ENCODE measurements around the gene MYO19. TPM values are rescaled to one million over a fixed set of nuclear protein-coding genes. Genes with fewer than 3 reads are reported as not detected.

Gene MYO19, protein sequence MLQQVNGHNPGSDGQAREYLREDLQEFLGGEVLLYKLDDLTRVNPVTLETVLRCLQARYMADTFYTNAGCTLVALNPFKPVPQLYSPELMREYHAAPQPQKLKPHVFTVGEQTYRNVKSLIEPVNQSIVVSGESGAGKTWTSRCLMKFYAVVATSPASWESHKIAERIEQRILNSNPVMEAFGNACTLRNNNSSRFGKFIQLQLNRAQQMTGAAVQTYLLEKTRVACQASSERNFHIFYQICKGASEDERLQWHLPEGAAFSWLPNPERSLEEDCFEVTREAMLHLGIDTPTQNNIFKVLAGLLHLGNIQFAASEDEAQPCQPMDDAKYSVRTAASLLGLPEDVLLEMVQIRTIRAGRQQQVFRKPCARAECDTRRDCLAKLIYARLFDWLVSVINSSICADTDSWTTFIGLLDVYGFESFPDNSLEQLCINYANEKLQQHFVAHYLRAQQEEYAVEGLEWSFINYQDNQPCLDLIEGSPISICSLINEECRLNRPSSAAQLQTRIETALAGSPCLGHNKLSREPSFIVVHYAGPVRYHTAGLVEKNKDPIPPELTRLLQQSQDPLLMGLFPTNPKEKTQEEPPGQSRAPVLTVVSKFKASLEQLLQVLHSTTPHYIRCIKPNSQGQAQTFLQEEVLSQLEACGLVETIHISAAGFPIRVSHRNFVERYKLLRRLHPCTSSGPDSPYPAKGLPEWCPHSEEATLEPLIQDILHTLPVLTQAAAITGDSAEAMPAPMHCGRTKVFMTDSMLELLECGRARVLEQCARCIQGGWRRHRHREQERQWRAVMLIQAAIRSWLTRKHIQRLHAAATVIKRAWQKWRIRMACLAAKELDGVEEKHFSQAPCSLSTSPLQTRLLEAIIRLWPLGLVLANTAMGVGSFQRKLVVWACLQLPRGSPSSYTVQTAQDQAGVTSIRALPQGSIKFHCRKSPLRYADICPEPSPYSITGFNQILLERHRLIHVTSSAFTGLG
- 40.7 TPM for total RNA-seq

GRCh38 chr17:36534840-36535668 lies at the start of gene MYO19, which contains the start of gene PIGW:
Gene MYO19 (minus strand): TSS chr17:36534868. CDS start chr17:36532538, 2,330 bp downstream.
Gene PIGW (plus strand): TSS chr17:36534987. CDS start chr17:36537102, 2,115 bp downstream.
- Histone ChIP-seq H3K27ac (peak within 1 kb of the TSS; percentile 88 to 99), H3K9me3 (no peaks in the 10 kb centered on the region), H3K4me1 (no peaks in the 10 kb centered on the region), H3K36me3 (peaks cover 4 to 9% of the 10 kb centered on the region in 2 donors), H3K27me3 (no peaks in the 10 kb centered on the region), H3K4me3 (peak within 1 kb of the TSS; percentile 78 to 90)
- TF ChIP-seq CTCF (IDR thresholded peaks at IDR 0.05) = peak in 1 of 3 experiments; percentile 7
- DNase-seq (ENCODE audit: low spot score in 2 of 2) = peak; percentile 39 to 92
- intact Hi-C loops (cut with DNase I) = loop anchor here (1.0 to 10.0 kb wide), 7 partner anchors 9 to 1070 kb away; partner anchors contain the start of genes AATF, AP2B1, GGNBP2 and MRM1

GRCh38 chr17:36583787-36584186 lies 49.1 kb upstream of the MYO19 start:
- TF ChIP-seq CTCF (IDR thresholded peaks at IDR 0.05) = no peak
- Histone ChIP-seq H3K4me3 (no peak overlapping the region), H3K4me1 (no peaks in the 10 kb centered on the region), H3K36me3 (peaks cover 71 to 98% of the 10 kb centered on the region in 2 donors), H3K27me3 (no peaks in the 10 kb centered on the region), H3K9me3 (no peaks in the 10 kb centered on the region), H3K27ac (no peak overlapping the region)
- intact Hi-C loops (cut with DNase I) = no loop called here
- no peak for DNase-seq (ENCODE audit: low spot score in 2 of 2)

GRCh38 chr17:36578671-36579070 lies 44.0 kb upstream of the MYO19 start:
- H3K27ac ChIP-seq = no peak overlapping the region
- no peak overlapping the region for H3K4me3 ChIP-seq
- intact Hi-C loops (cut with DNase I) = no loop called here
- H3K4me1 ChIP-seq = no peaks in the 10 kb centered on the region
- peaks cover 37 to 67% of the 10 kb centered on the region in 2 donors for H3K36me3 ChIP-seq
- no peaks in the 10 kb centered on the region for H3K27me3 ChIP-seq
- DNase-seq (ENCODE audit: low spot score in 2 of 2) = no peak
- no peak for TF ChIP-seq CTCF (IDR thresholded peaks at IDR 0.05)
- H3K9me3 ChIP-seq = no peaks in the 10 kb centered on the region

- Histone ChIP-seq H3K4me3 (no peak overlapping the region), H3K9me3 (no peaks in the 10 kb centered on the region), H3K4me1 (no peaks in the 10 kb centered on the region), H3K27me3 (no peaks in the 10 kb centered on the region), H3K27ac (no peak overlapping the region), H3K36me3 (peaks cover 32 to 55% of the 10 kb centered on the region in 2 donors)
- no peak for DNase-seq (ENCODE audit: low spot score in 2 of 2)
- no peak for TF ChIP-seq CTCF (IDR thresholded peaks at IDR 0.05)
- intact Hi-C loops (cut with DNase I) = no loop called here
Observed at GRCh38 chr17:36576793-36577192, 42.1 kb upstream of the MYO19 start.

- Histone ChIP-seq H3K4me1 (no peaks in the 10 kb centered on the region), H3K36me3 (peaks cover 33 to 52% of the 10 kb centered on the region in 2 donors), H3K27ac (no peak overlapping the region), H3K4me3 (no peak overlapping the region), H3K9me3 (no peaks in the 10 kb centered on the region), H3K27me3 (no peaks in the 10 kb centered on the region)
- DNase-seq (ENCODE audit: low spot score in 2 of 2) = no peak
- intact Hi-C loops (cut with DNase I) = no loop called here
- no peak for TF ChIP-seq CTCF (IDR thresholded peaks at IDR 0.05)
Observed at GRCh38 chr17:36575028-36575427, 40.4 kb upstream of the MYO19 start.

All from ascending aorta (tissue), 2 donors.